Activated CD4-positive, alpha-beta T cell treated with anti-CD3 and anti-CD28 coated beads, Interleukin-2, amount 50 U/mL, for 48 hours (primary cell): ENCODE measurements around the gene KCNQ1.

Source experiments
- DNase-seq, 2 experiments: peaks; one replicate each; pipeline ENCODE4 v3.0.0-alpha.2; 2020

The KCNQ1 gene

GRCh38 chr11:2882396-2883110 is 437.7 kb downstream of the KCNQ1 start:
- no peak for DNase-seq

- DNase-seq: no peak
Observed at GRCh38 chr11:2883640-2883978, 438.8 kb downstream of the KCNQ1 start.

GRCh38 chr11:2883979-2884815 is 439.4 kb downstream of the KCNQ1 start:
- no peak for DNase-seq

- DNase-seq: peak in 1 of 2 experiments; percentile 39
Observed at GRCh38 chr11:2885017-2885677, 440.3 kb downstream of the KCNQ1 start.

GRCh38 chr11:2885678-2886081 is 440.9 kb downstream of the KCNQ1 start, which contains the start of gene CDKN1C:
Gene CDKN1C, minus strand, starts transcription at chr11:2885775. Its CDS starts 319 bp downstream, at chr11:2885456.
- peak; percentile 72 to 73 for DNase-seq

GRCh38 chr11:2886191-2886894 is 441.5 kb downstream of the KCNQ1 start:
- DNase-seq: no peak

GRCh38 chr11:2886936-2887335 is 442.1 kb downstream of the KCNQ1 start:
- DNase-seq: no peak

- no peak for DNase-seq
Observed at GRCh38 chr11:2887515-2888195, 442.8 kb downstream of the KCNQ1 start.

GRCh38 chr11:2888266-2888968 is 443.6 kb downstream of the KCNQ1 start:
- DNase-seq: peak; percentile 93 to 94

- no peak for DNase-seq
Observed at GRCh38 chr11:2889362-2890273, 444.8 kb downstream of the KCNQ1 start.

GRCh38 chr11:2890466-2891294 is 445.9 kb downstream of the KCNQ1 start:
- DNase-seq: no peak

GRCh38 chr11:2891326-2892214 is 446.8 kb downstream of the KCNQ1 start:
- no peak for DNase-seq

GRCh38 chr11:2892215-2892966 is 447.6 kb downstream of the KCNQ1 start:
- peak; percentile 72 to 78 for DNase-seq

- DNase-seq: peak; percentile 47 to 60
Observed at GRCh38 chr11:2892967-2893528, 448.2 kb downstream of the KCNQ1 start.

- DNase-seq: no peak
Observed at GRCh38 chr11:2893935-2894334, 449.1 kb downstream of the KCNQ1 start.

- no peak for DNase-seq
Observed at GRCh38 chr11:2896047-2896446, 451.2 kb downstream of the KCNQ1 start.

- no peak for DNase-seq
Observed at GRCh38 chr11:2897048-2897447, 452.2 kb downstream of the KCNQ1 start.
